GM12892 (cell line): ENCODE measurements around the gene ABCB6.

ENCODE experiments used
- DNase-seq: peaks from one replicate; pipeline ENCODE4 v3.0.0; 2011; ENCODE audit not compliant: insufficient read length
- FAIRE-seq: peaks from 2 replicates; lab custom pipeline; 2011; peaks lifted over from hg19 to GRCh38; lab: Jason Lieb, UNC
- POLR2A ChIP-seq: IDR thresholded peaks from 2 replicates; pipeline ENCODE4 v1.6.1; 2011; ENCODE audit warnings: low read depth, low read length, control low read depth
- POLR2AphosphoS5 ChIP-seq: IDR thresholded peaks from 2 replicates; pipeline ENCODE4 v1.6.1; 2011; ENCODE audit warnings: low read depth, low read length, control low read depth
- TAF1 ChIP-seq: IDR thresholded peaks from 2 replicates; pipeline ENCODE4 v1.6.1; 2011; ENCODE audit warnings: low read depth, mild to moderate bottlenecking, control low read depth, low read length, borderline replicate concordance

Gene ABCB6

GRCh38 chr2:219178377-219179175 lies 40.2 kb downstream of the ABCB6 start:
- FAIRE-seq (no peak), DNase-seq (no peak)

GRCh38 chr2:219177552-219178376 lies 41.0 kb downstream of the ABCB6 start, which contains the start of gene RETREG2:
RETREG2 (plus strand) TSS chr2:219178275; CDS start chr2:219178353, 78 bp downstream.
- DNase-seq, result peak; percentile 95
- TF ChIP-seq TAF1 (peak; percentile 72; the same call in 1 of the 2 replicates), POLR2AphosphoS5 (peak; percentile 87), POLR2A (peak; percentile 93)
- peak; percentile 97 for FAIRE-seq

More at GRCh38 chr2:219178377-219179175, 40.2 kb downstream of the ABCB6 start:
- TF ChIP-seq TAF1 (no peak), POLR2AphosphoS5 (no peak), POLR2A (no peak)

- FAIRE-seq, result peak; percentile 97
- TF ChIP-seq POLR2AphosphoS5 (peak; percentile 78), POLR2A (peak; percentile 83), TAF1 (peak; percentile 71; the same call in 1 of the 2 replicates)
- DNase-seq, result peak; percentile 87
Observed at GRCh38 chr2:219176818-219177551, 41.8 kb downstream of the ABCB6 start, which contains the start of gene CNPPD1. CNPPD1 (minus strand) TSS chr2:219176925; CDS start chr2:219176828, 97 bp downstream.

DNA sequence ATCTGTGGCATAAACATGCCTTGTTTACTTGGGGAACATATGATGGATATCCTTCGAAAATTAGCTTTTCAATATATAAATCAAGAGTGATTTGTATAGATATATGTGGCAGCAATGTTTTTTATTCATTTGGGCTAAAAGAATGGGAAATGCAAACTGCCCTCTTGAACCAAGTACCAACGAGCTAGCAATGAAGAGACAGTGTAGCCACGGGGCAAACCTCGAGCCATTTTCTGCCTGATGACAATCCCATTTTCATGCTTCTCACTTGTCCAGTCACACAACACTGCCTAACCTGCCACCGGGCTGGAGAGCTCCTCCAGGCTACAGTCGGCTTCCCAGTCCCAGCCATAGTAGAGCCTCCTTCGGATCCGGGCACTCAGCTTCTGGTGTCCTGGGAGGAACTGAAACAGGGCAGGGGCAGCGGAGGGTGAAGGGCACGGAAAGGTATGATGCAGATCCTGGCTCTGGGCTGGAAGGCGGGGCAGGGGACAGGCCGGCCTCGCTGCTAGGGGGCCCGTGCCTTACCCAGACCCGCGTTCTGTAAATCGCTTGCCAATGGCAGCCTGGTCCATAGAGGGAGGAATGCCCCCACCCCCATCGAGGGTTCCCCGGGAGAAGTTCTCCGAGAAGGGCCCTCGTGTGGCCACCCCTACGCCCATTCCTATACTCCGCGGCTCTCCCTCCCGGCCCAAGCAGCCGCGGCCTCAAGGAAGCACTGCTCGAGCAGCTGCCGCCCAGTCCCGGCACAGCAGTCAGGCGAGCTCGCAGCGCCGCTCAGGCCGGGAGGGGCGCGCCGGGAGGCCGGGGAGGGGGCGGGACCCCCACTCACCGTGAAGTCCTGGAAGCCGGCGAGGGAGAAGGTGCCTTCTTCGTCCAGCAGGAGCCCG lies 42.6 kb downstream of the ABCB6 start:
- DNase-seq (no peak), FAIRE-seq (peak; percentile 84)
- TF ChIP-seq TAF1 (no peak), POLR2AphosphoS5 (no peak), POLR2A (no peak)

DNA sequence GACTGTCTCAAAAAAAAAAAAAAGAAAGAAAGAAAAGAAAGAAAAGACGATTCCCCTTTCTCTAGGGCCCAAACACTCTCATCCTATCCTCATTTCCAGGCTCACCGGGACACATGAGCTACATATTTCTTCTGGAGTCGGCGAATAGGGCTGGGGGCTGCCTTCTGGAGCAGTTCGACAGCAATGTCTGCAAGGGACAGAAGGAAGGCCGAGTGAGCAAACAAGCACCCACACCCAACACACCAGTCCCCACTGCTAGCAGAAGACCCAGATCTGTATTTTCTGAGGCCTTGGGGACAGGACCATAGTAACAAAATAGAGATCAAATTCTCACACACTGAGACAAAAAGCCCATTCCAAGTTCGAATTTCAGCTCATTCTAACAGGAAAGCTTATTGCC lies 43.3 kb downstream of the ABCB6 start:
- no peak for DNase-seq
- no peak for TF ChIP-seq TAF1
- TF ChIP-seq POLR2A, result no peak
- TF ChIP-seq POLR2AphosphoS5, result no peak
- FAIRE-seq, result peak; percentile 27

GRCh38 chr2:219174801-219175200 lies 44.0 kb downstream of the ABCB6 start:
- no peak for TF ChIP-seq TAF1
- no peak for FAIRE-seq
- no peak for DNase-seq

DNA sequence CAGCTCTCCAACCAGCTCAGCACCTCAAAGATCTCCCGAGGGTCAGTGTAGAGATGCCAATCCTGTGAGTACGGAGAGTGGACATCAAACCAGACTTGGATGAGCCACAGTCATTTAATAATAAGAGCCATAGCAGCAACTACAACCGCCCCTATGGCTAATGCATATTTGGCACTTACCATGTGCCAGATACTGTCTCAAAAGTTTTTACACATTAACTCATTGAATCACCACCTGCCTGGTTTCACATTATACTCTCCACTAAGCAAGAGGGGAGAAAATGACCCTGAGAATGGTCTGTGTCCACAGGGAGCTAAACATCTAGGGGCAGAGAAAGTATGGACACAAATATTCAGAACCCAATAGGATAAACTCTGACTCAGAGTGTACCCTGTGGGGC lies 44.6 kb downstream of the ABCB6 start:
- DNase-seq (no peak), FAIRE-seq (no peak)
- TF ChIP-seq POLR2A (no peak), TAF1 (no peak), POLR2AphosphoS5 (no peak)

- no peak for FAIRE-seq
- TF ChIP-seq POLR2A (no peak), TAF1 (no peak), POLR2AphosphoS5 (no peak)
- DNase-seq, result no peak
Observed at GRCh38 chr2:219173176-219173575, 45.6 kb downstream of the ABCB6 start.

DNA sequence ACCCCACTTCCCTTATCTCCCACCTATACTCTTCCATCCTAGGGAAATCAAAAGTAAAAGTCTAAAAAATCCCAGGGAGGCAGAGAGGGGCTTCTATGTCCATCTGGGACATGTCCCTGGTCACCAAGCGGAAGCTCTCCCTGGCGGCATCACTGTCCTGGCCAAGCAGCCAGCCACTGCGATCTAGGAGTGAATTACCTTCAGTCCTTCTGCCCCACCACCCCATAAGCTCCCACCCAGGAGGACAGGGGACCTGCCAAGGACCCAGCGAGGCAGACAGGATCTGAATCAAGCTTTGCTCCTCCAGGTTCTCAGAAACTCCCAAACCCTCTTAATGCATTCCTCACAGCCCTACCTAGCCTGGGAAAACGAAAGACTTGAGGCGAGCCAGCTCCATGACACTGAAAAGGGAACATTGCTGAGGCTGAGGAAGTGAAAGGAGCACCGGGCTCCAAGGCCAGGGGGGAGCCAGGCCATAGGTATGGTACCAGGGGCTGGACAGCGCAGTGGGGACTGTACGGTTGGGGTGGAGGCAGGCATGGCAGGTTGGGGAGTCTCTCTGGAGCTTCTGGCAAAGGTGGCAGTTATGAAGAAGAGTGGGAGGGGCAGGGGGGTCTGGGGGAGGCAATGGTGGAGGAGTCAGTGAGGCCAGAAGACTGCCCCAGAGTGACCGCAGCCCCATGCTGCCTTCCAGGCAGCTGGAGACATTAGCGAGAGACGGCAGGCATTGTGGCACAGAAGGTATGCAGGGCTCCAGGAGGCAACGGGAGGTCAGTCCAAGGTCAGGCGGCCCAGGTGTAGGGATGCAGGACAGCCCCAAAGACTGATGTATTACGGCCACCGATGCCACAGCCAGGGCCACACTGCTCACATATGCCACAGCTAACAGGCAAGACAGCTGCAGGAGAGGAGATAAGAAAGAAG lies 46.3 kb downstream of the ABCB6 start:
- TF ChIP-seq POLR2A (no peak), POLR2AphosphoS5 (no peak), TAF1 (no peak)
- DNase-seq (no peak), FAIRE-seq (no peak)

GRCh38 chr2:219171231-219171651 lies 47.5 kb downstream of the ABCB6 start:
- FAIRE-seq, result peak; percentile 88
- no peak for DNase-seq
- no peak for TF ChIP-seq TAF1
- TF ChIP-seq POLR2AphosphoS5, result no peak; the same call in 1 of the 2 replicates
- no peak for TF ChIP-seq POLR2A
